A549 (cell line): Measurements from ENCODE around the gene SSR1. TPM values are rescaled to one million over a fixed set of nuclear protein-coding genes. Genes with fewer than 3 reads are reported as not detected.

ENCODE experiments used
- ATAC-seq, 2 experiments: fragments of 200-7000 bp in 1 of 2; fragments of >200 bp in 1 of 2; cut with Nextera tagmentation in 1 of 2; cut with Tn5 transposase in 1 of 2; 3 replicates each; pipeline versions ENCODE4 v1.8.0 to v1.9.1; 2018 to 2020; ENCODE audit warnings: mild to moderate bottlenecking in 1 of 2, moderate library complexity in 1 of 2
- CTCF ChIA-PET: fragments of 300-600 bp; sonication (Branson Sonifier 250); formaldehyde crosslinking; extraction: SDS; loops from one replicate; lab custom pipeline; 2021; ENCODE audit warnings: antibody characterized with exemption, inconsistent platforms; lab: Yijun Ruan, JAX
- POLR2A ChIA-PET: fragments of 350-600 bp; formaldehyde crosslinking; extraction: SDS; loops from one replicate; lab custom pipeline; 2021; ENCODE audit warnings: antibody characterized with exemption, inconsistent platforms; lab: Yijun Ruan, JAX
- DNase-seq, 2 experiments: peaks; one replicate each; pipeline versions ENCODE4 v3.0.0 to v3.0.0-alpha.2; 2011 to 2016; ENCODE audit warnings: low read depth in 1 of 2, low spot score in 1 of 2
- FAIRE-seq: peaks from 2 replicates; lab custom pipeline; 2011; peaks lifted over from hg19 to GRCh38; lab: Jason Lieb, UNC
- H3K27ac ChIP-seq, 2 experiments: fragments of >200 bp; sonication (Bioruptor Twin); formaldehyde crosslinking; 3 replicates each; pipeline ENCODE4 v1.5.1; 2016 to 2017
- H3K4me1 ChIP-seq: fragments of >200 bp; sonication (Bioruptor Twin); formaldehyde crosslinking; 3 replicates; pipeline ENCODE4 v1.6.1; 2016
- H3K4me2 ChIP-seq: fragments of >200 bp; sonication (Bioruptor Twin); formaldehyde crosslinking; 3 replicates; pipeline ENCODE4 v1.6.1; 2016
- H3K4me3 ChIP-seq: fragments of >200 bp; sonication (Bioruptor Twin); formaldehyde crosslinking; 3 replicates; pipeline ENCODE4 v1.5.1; 2016
- H3K9me3 ChIP-seq: fragments of >200 bp; sonication (Bioruptor Twin); formaldehyde crosslinking; 3 replicates; pipeline ENCODE4 v1.6.1; 2016
- CBX2 ChIP-seq: fragments of 200-600 bp; sonication (generic); IDR thresholded peaks from 2 replicates; pipeline ENCODE4 v1.6.1; 2016; ENCODE audit warnings: low read depth, mild to moderate bottlenecking, borderline replicate concordance
- CBX8 ChIP-seq: fragments of 200-600 bp; sonication (generic); IDR thresholded peaks from 2 replicates; pipeline ENCODE4 v1.6.1; 2016
- CHD2 ChIP-seq: fragments of 150-350 bp; IDR thresholded peaks from 2 replicates; pipeline ENCODE4 v1.6.1; 2014; ENCODE audit warnings: low read length; ENCODE audit not compliant: partially characterized antibody
- E2F6 ChIP-seq: IDR thresholded peaks from 2 replicates; pipeline ENCODE4 v1.6.1; 2012; ENCODE audit warnings: low read depth, borderline replicate concordance
- EHF ChIP-seq: fragments of 250-450 bp; sonication (Bioruptor Pico); IDR thresholded peaks from 2 replicates; pipeline ENCODE4 v1.5.0; 2020; ENCODE audit warnings: mild to moderate bottlenecking
- ESRRA ChIP-seq: fragments of 150-350 bp; IDR thresholded peaks from 2 replicates; pipeline ENCODE4 v1.6.1; 2014; ENCODE audit warnings: mild to moderate bottlenecking, low read length, borderline replicate concordance
- HES2 ChIP-seq: fragments of >200 bp; sonication (Bioruptor Twin); formaldehyde crosslinking; IDR thresholded peaks from 2 replicates; pipeline ENCODE4 v1.6.1; 2016
- HOXB5 ChIP-seq: fragments of 250-450 bp; sonication (Bioruptor Pico); IDR thresholded peaks from 2 replicates; pipeline ENCODE4 v1.5.0; 2020; ENCODE audit warnings: mild to moderate bottlenecking, moderate library complexity
- JUNB ChIP-seq: fragments of >200 bp; sonication (Bioruptor Twin); formaldehyde crosslinking; IDR thresholded peaks from 2 replicates; pipeline ENCODE4 v1.6.1; 2016
- PBX3 ChIP-seq: IDR thresholded peaks from 2 replicates; pipeline ENCODE4 v1.6.1; 2012
- RARB ChIP-seq: fragments of 250-450 bp; sonication (Bioruptor Pico); IDR thresholded peaks from 2 replicates; pipeline ENCODE4 v1.8.0; 2021; ENCODE audit warnings: mild to moderate bottlenecking, moderate library complexity
- REST ChIP-seq: fragments of 200-600 bp; sonication (generic); IDR thresholded peaks from 2 replicates; pipeline ENCODE4 v1.6.1; 2016; ENCODE audit warnings: antibody characterized with exemption, mild to moderate bottlenecking, moderate library complexity
- RNF2 ChIP-seq: fragments of 200-600 bp; sonication (generic); IDR thresholded peaks from 2 replicates; pipeline ENCODE4 v1.6.1; 2016; ENCODE audit warnings: low read depth, mild to moderate bottlenecking, antibody characterized with exemption, moderate library complexity, borderline replicate concordance
- TFCP2L1 ChIP-seq: fragments of 250-450 bp; sonication (Bioruptor Pico); IDR thresholded peaks from 2 replicates; pipeline ENCODE4 v1.5.0; 2021; ENCODE audit warnings: mild to moderate bottlenecking
- TP53 ChIP-seq: fragments of 250-450 bp; sonication (Bioruptor Pico); IDR thresholded peaks from 2 replicates; pipeline ENCODE4 v1.5.0; 2021; ENCODE audit warnings: mild to moderate bottlenecking, moderate library complexity
- WGBS: methylation state at CpG from one replicate; pipeline ENCODE4 v1.1.6; 2017; ENCODE audit errors: missing lambda C conversion rate; 5-methylcytosine and 5-hydroxymethylcytosine counted together
- polyA plus RNA-seq, 4 experiments: library from polyadenylated mRNA; depleted of rRNA in 3 of 4; stranded (reverse); fragments of >200 nt; fragmentation: RNase III in 1 of 4; extraction: RNeasy Plus Mini Kit Qiagen cat#74134 plus additional on column Dnase treatment in 1 of 4; gene quantifications; 2 replicates in 3 of 4; 3 replicates in 1 of 4; pipeline ENCODE4 v1.2.3, GENCODE V29; 2011 to 2017

The SSR1 gene
- polyA plus RNA-seq, 2 of the 4 experiments (the other 2 are of a cell fraction): 84.8 to 201 TPM

- POLR2A ChIA-PET: no interaction called here
- no peak overlapping the region for H3K27ac ChIP-seq
- no peak for DNase-seq
- H3K9me3 ChIP-seq: no peaks in the 10 kb centered on the region
- no peak for FAIRE-seq
- TF ChIP-seq TP53 (CRISPR knock-in tag) (no peak), HES2 (no peak), TFCP2L1 (CRISPR knock-in tag) (no peak), PBX3 (no peak), JUNB (no peak), CHD2 (no peak), E2F6 (no peak), REST (no peak), CBX2 (no peak)
- CTCF ChIA-PET: interaction anchor here (0.5 to 1.6 kb wide), 2 partner anchors 9 to 448 kb away, joined by 3 to 5 read pairs; no protein-coding TSS in a partner anchor
- no peak overlapping the region for H3K4me2 ChIP-seq
- no peak overlapping the region for H3K4me3 ChIP-seq
- H3K4me1 ChIP-seq: peaks cover 12% of the 10 kb centered on the region
- ATAC-seq: no peak
- WGBS: 94% methylated on average over 11 of the region's 11 CpGs
Observed at GRCh38 chr6:7271205-7271534, 41.8 kb downstream of the SSR1 start.

GRCh38 chr6:7270320-7271204 is 42.4 kb downstream of the SSR1 start:
- POLR2A ChIA-PET: no interaction called here

GRCh38 chr6:7269816-7270215 is 43.2 kb downstream of the SSR1 start:
- POLR2A ChIA-PET: no interaction called here
- no peak overlapping the region for H3K4me3 ChIP-seq
- no peak for FAIRE-seq
- ATAC-seq: no peak
- DNase-seq: no peak
- H3K27ac ChIP-seq: no peak overlapping the region
- CTCF ChIA-PET: interaction anchor here (0.8 to 0.9 kb wide), 2 partner anchors 26 to 554 kb away, joined by 3 to 4 read pairs; no protein-coding TSS in a partner anchor
- H3K9me3 ChIP-seq: no peaks in the 10 kb centered on the region
- WGBS: 95% methylated on average over 5 of the region's 5 CpGs
- H3K4me2 ChIP-seq: no peak overlapping the region
- H3K4me1 ChIP-seq: peaks cover 12% of the 10 kb centered on the region
- TF ChIP-seq CBX8: no peak
- no peak for TF ChIP-seq RNF2
- TF ChIP-seq HOXB5: no peak
- TF ChIP-seq, all 56 proteins: peak for 0

More at GRCh38 chr6:7270320-7271204, 42.4 kb downstream of the SSR1 start:
- Histone ChIP-seq H3K4me1 (peaks cover 12% of the 10 kb centered on the region), H3K4me2 (no peak overlapping the region), H3K9me3 (no peaks in the 10 kb centered on the region), H3K4me3 (no peak overlapping the region), H3K27ac (no peak overlapping the region)
- DNase-seq (no peak), ATAC-seq (no peak), FAIRE-seq (no peak)
- no peak for TF ChIP-seq CHD2
- no peak for TF ChIP-seq RARB (CRISPR knock-in tag)
- TF ChIP-seq EHF (CRISPR knock-in tag): no peak
- TF ChIP-seq ESRRA: no peak
- CTCF ChIA-PET: interaction anchor here (0.5 to 1.6 kb wide), 3 partner anchors 10 to 448 kb away, joined by 3 to 5 read pairs (median 4); no protein-coding TSS in a partner anchor
- 81% methylated on average over 16 of the region's 16 CpGs for WGBS
